Liver (tissue), 3 donors: Measurements from ENCODE around the gene RAB6A.

Source experiments
- ATF3 ChIP-seq: IDR thresholded peaks from 2 replicates; pipeline ENCODE4 v1.6.1; 2016; ENCODE audit warnings: antibody characterized with exemption
- CTCF ChIP-seq: fragments of 150-350 bp; IDR thresholded peaks from 2 replicates; pipeline ENCODE4 v1.5.1; 2017; ENCODE audit warnings: improper control_type of control experiment, low read depth, low read length; ENCODE audit not compliant: missing input control
- GABPA ChIP-seq, 2 donors: IDR thresholded peaks in 1 of 2; conservative IDR thresholded peaks in 1 of 2; 2 replicates each; pipeline ENCODE4 v1.6.1; 2016; ENCODE audit warnings: antibody characterized with exemption in 2 of 2, mild to moderate bottlenecking in 1 of 2, moderate library complexity in 1 of 2
- MAX ChIP-seq: IDR thresholded peaks from 2 replicates; pipeline ENCODE4 v1.6.1; 2016; ENCODE audit warnings: antibody characterized with exemption
- TAF1 ChIP-seq: conservative IDR thresholded peaks from 2 replicates; pipeline ENCODE4 v1.6.1; 2016; ENCODE audit warnings: antibody characterized with exemption, mild to moderate bottlenecking
- ZBTB33 ChIP-seq: IDR thresholded peaks from 2 replicates; pipeline ENCODE4 v1.6.1; 2016; ENCODE audit warnings: antibody characterized with exemption
- donor health status: healthy.
- donor health status: healthy.

GRCh38 chr11:73715541-73715940 lies 45.3 kb downstream of the RAB6A start:
- TF ChIP-seq CTCF (no peak), ATF3 (no peak), MAX (no peak), ZBTB33 (no peak), TAF1 (no peak), GABPA (IDR thresholded peaks at IDR 0.05 in 1 of 2, conservative IDR thresholded peaks at IDR 0.05 in 1 of 2) (no peak)
